ENCODE measurements around the gene CCDC183. TPM values are rescaled to one million over a fixed set of nuclear protein-coding genes. Genes with fewer than 3 reads are reported as not detected.

The CCDC183 gene
- total RNA-seq, 4 donors from 2014 or later = 1.1 to 10.3 (median 2.3) TPM

DNA sequence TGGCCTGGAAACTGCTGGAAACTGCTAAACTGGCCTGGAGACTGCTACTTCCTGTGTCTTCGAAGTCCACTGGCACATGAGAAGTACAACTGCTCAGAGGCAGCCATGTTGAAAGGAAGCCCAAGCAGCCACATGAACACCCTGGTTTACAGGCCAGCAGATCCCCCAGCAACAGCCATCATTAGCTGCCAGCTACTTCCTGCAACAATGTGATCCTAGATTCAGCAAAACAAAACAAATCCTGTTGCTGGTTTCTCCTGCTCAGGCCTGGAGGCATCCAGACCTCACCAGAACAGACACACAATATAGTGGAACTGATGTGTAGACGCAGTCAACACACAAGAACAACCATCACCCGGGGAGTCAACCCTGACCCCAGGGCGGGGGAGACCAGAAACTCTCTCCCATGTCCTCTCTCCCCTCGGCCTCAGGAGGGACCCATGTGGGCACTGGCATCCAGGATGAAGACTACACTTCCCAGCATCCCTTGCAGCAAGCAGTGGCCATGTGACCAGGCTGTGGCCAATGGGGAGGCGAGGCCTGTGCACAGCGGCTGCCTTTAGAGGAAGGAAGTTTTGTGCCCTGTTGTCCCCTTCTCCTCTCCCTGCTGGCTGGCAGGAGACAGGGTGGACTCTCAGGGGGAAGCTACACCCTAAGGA lies 22.6 kb upstream of the CCDC183 start:
- H3K27me3 ChIP-seq = no peaks in the 10 kb centered on the region
- no peak overlapping the region for H3K27ac ChIP-seq
- TF ChIP-seq POLR2A (IDR thresholded peaks at IDR 0.05) (no peak), POLR2AphosphoS5 (IDR thresholded peaks at IDR 0.05) (no peak), EP300 (IDR thresholded peaks at IDR 0.05) (no peak)
- TF ChIP-seq, protein P1, sequence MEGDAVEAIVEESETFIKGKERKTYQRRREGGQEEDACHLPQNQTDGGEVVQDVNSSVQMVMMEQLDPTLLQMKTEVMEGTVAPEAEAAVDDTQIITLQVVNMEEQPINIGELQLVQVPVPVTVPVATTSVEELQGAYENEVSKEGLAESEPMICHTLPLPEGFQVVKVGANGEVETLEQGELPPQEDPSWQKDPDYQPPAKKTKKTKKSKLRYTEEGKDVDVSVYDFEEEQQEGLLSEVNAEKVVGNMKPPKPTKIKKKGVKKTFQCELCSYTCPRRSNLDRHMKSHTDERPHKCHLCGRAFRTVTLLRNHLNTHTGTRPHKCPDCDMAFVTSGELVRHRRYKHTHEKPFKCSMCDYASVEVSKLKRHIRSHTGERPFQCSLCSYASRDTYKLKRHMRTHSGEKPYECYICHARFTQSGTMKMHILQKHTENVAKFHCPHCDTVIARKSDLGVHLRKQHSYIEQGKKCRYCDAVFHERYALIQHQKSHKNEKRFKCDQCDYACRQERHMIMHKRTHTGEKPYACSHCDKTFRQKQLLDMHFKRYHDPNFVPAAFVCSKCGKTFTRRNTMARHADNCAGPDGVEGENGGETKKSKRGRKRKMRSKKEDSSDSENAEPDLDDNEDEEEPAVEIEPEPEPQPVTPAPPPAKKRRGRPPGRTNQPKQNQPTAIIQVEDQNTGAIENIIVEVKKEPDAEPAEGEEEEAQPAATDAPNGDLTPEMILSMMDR (IDR thresholded peaks at IDR 0.05) = no peak
- no peaks in the 10 kb centered on the region for H3K36me3 ChIP-seq
- WGBS = 100% methylated on average over 1 of the region's 7 CpGs
- H3K9me3 ChIP-seq = no peaks in the 10 kb centered on the region
- H3K4me1 ChIP-seq = no peaks in the 10 kb centered on the region
- no peak for DNase-seq (ENCODE audit: low spot score in 2 of 2)
- no peak overlapping the region for H3K4me3 ChIP-seq

DNA sequence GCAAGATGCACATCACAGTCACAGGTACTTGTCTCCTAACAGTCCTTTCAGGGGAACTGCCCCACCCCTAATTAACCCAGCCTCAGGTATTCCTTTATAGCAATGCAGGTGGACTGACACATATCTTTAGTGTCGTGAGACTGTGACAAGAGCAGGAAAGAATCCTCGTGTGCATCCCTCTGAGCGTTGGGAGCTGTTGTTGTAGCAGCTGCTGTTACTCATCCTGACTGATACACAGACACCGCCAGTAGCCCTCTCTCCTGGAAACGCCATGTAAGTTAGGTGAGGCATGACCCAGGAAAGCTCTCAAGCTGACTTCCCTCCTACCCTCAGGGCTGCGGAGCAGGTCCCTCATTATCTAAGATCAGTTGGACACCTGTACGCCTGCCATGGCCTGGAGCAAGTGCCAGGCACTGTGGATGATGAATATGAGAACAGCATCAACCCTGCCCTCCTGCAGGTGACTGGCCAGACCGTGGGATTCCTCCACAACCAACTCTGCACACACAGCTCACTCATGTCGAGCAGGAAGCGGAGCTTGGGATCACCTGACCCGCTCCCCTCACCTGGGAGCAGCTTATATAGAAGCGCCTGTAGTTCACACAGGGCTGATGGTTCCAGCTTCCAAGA lies 21.6 kb upstream of the CCDC183 start:
- no peak overlapping the region for H3K4me3 ChIP-seq
- no peaks in the 10 kb centered on the region for H3K9me3 ChIP-seq
- 82% methylated on average over 11 of the region's 12 CpGs for WGBS
- TF ChIP-seq EP300 (IDR thresholded peaks at IDR 0.05) = no peak
- TF ChIP-seq, protein P1 (IDR thresholded peaks at IDR 0.05) = no peak
- H3K4me1 ChIP-seq = no peaks in the 10 kb centered on the region
- no peaks in the 10 kb centered on the region for H3K36me3 ChIP-seq
- H3K27ac ChIP-seq = no peak overlapping the region
- H3K27me3 ChIP-seq = no peaks in the 10 kb centered on the region
- no peak for DNase-seq (ENCODE audit: low spot score in 2 of 2)

DNA sequence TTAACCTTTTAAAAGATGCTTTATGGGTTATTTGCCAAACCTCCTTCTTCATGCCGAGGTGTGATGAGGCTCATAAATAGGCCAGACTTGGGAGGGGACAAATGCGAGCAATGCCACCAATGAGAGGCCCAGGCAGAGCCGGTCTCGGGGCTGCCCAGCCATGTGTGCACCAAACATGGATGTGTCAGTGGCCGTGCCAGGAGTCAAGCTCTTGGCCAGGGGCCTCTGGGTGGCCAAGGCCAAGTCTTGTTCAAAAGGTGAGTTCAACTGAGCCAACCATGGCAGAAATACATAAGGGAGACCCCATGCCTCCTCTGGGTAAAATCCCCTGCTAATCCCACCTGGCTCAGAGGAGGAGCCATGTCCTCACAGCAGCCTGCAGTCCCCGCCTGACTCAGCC lies 20.9 kb upstream of the CCDC183 start:
- WGBS = 58% methylated on average over 2 of the region's 6 CpGs
- no peak overlapping the region for H3K4me3 ChIP-seq
- H3K9me3 ChIP-seq = no peaks in the 10 kb centered on the region
- H3K36me3 ChIP-seq = no peaks in the 10 kb centered on the region
- no peaks in the 10 kb centered on the region for H3K4me1 ChIP-seq
- DNase-seq (ENCODE audit: low spot score in 2 of 2) = no peak
- no peaks in the 10 kb centered on the region for H3K27me3 ChIP-seq
- TF ChIP-seq, protein P1 (IDR thresholded peaks at IDR 0.05) = no peak
- TF ChIP-seq POLR2A (IDR thresholded peaks at IDR 0.05) (no peak), POLR2AphosphoS5 (IDR thresholded peaks at IDR 0.05) (no peak), EP300 (IDR thresholded peaks at IDR 0.05) (no peak)
- H3K27ac ChIP-seq = no peak overlapping the region

DNA sequence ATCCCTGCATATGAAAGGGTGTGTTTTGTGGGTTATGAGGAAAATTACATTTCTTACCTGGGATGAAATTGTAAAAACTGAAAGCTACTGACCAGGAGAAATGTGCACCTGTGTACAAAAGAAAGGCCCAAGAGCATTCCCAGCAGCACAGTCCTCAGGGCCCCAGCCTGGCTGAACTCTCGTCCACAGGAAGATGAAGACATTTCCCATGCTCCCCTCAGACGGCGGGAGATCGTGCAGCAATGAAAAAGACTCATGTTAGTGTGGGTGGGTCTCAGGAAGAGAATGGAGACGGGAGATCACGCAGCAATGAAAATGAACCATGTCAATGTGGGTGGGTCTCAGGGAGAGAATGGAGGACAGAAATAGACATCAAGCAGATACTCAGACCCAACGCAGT lies 19.2 kb upstream of the CCDC183 start:
- no peaks in the 10 kb centered on the region for H3K4me1 ChIP-seq
- no peaks in the 10 kb centered on the region for H3K9me3 ChIP-seq
- no peaks in the 10 kb centered on the region for H3K27me3 ChIP-seq
- TF ChIP-seq POLR2AphosphoS5 (IDR thresholded peaks at IDR 0.05) = no peak
- TF ChIP-seq, protein P1 (IDR thresholded peaks at IDR 0.05) = no peak
- no peak for TF ChIP-seq POLR2A (IDR thresholded peaks at IDR 0.05)
- no peak for TF ChIP-seq EP300 (IDR thresholded peaks at IDR 0.05)
- WGBS = 66% methylated on average over 7 of the region's 7 CpGs
- no peak overlapping the region for H3K4me3 ChIP-seq
- H3K36me3 ChIP-seq = no peaks in the 10 kb centered on the region
- H3K27ac ChIP-seq = no peak overlapping the region
- DNase-seq (ENCODE audit: low spot score in 2 of 2) = no peak

DNA sequence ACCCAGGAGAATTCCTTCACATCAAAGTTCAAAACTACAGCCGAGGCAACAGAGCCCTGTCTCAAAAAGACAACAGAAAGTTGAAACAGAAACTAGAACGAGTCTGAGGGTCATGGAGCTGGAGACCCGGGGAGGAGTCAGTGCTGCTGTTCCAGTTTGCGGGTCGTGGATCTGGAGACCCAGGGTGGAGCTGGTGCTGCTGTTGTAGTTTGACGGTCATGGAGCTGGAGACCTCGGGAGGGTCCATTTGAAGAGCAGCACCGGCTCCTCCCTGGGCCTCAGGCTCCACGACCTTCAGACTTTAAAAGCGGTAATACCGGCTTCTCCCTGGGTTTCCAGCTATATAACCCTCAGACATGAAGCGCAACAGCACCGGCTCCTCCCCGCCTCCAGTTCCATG lies 18.8 kb upstream of the CCDC183 start:
- Histone ChIP-seq H3K27ac (no peak overlapping the region), H3K4me3 (no peak overlapping the region), H3K4me1 (no peaks in the 10 kb centered on the region), H3K27me3 (no peaks in the 10 kb centered on the region), H3K36me3 (no peaks in the 10 kb centered on the region), H3K9me3 (no peaks in the 10 kb centered on the region)
- WGBS = 65% methylated on average over 14 of the region's 14 CpGs
- no peak for DNase-seq (ENCODE audit: low spot score in 2 of 2)
- TF ChIP-seq POLR2A (IDR thresholded peaks at IDR 0.05) (no peak), POLR2AphosphoS5 (IDR thresholded peaks at IDR 0.05) (no peak), EP300 (IDR thresholded peaks at IDR 0.05) (no peak)
- TF ChIP-seq, protein P1 (IDR thresholded peaks at IDR 0.05) = no peak

Data from suprapubic skin (tissue), 4 donors.